ENCODE data around the gene CDK10. TPM values are rescaled to one million over a fixed set of nuclear protein-coding genes. Genes with fewer than 3 reads are reported as not detected.
"Not testable (repeated sequence)": the region's sequence is repeated elsewhere in the genome, so short reads cannot be mapped to it uniquely, and the experiment has no call there.

Gene CDK10
- total RNA-seq, 1 donor from 2014 or later: 32.9 TPM

DNA sequence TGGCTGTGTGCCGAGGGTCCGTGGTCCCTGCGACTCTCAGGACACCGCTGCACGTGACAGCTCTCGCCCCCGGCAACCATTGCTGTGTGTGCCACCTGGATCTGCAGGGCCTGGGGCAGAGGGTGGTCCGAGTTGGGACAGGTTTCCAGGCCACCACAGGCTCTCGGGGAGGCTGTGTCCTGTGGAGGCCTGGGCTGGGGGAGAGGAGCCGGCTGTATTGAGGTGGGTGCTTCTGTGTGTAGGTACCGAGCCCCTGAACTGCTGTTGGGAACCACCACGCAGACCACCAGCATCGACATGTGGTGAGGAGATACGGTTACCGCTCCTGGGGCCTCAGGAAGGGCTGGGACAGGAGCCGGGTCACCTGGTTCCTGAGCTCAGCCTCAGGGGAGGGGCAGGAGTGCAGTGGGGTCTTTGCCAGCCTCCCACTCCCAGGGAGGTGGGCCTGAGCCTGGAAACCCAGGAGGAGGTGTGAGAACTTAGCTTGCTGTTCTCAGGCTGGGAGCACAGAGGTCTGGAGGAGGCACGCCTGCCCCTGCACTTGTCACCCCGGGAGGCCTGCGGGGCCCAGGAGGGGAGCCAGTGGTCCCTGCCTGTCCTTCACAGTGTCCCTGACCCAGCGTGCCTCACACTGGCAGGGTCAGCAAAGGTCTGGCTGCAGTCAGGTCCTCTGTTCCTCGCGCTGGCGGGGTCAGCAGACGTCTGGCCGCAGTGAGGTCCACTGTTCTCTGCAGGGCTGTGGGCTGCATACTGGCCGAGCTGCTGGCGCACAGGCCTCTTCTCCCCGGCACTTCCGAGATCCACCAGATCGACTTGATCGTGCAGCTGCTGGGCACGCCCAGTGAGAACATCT is 7.7 kb downstream of the CDK10 start:
- DNase-seq (ENCODE audit: low spot score): peak; percentile 69
- intact Hi-C loops (cut with DNase I): no loop called here

DNA sequence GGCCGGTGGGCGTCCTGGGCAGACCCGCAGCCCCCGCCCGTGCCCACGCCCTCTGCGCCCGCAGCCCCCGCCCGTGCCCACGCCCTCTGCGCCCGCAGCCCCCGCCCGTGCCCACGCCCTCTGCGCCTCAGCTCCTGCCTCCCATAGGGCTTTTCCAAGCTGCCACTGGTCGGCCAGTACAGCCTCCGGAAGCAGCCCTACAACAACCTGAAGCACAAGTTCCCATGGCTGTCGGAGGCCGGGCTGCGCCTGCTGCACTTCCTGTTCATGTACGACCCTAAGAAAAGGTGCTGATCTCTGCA is 8.2 kb downstream of the CDK10 start:
- DNase-seq (ENCODE audit: low spot score); intact Hi-C loops (cut with DNase I): not testable (repeated sequence)

DNA sequence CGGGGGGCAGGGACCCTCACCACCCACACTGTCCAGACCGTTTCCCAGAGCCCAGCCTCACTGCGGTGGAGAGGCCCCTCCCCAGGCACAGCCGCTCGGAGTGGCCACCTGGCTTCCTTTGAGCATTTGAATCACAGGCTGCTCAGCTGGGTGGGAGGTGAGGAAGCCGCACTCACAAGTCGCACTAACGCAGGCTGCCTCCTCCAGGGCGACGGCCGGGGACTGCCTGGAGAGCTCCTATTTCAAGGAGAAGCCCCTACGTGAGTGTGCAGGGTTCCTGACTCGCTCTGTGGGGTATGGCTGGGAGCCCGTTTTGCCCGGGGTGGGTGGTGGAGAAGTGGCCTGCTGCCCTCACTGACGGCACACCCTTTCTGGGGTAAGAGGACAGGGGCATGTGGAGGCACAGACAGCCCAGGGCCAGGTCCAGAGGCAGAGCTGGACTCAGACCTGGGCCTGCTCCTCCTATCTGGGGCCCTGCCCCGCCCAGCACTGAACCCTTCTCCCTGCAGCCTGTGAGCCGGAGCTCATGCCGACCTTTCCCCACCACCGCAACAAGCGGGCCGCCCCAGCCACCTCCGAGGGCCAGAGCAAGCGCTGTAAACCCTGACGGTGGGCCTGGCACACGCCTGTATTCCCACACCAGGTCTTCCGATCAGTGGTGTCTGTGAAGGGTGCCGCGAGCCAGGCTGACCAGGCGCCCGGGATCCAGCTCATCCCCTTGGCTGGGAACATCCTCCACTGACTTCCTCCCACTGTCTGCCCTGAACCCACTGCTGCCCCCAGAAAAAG is 8.8 kb downstream of the CDK10 start:
- peak; percentile 71 for DNase-seq (ENCODE audit: low spot score)
- intact Hi-C loops (cut with DNase I): no loop called here

DNA sequence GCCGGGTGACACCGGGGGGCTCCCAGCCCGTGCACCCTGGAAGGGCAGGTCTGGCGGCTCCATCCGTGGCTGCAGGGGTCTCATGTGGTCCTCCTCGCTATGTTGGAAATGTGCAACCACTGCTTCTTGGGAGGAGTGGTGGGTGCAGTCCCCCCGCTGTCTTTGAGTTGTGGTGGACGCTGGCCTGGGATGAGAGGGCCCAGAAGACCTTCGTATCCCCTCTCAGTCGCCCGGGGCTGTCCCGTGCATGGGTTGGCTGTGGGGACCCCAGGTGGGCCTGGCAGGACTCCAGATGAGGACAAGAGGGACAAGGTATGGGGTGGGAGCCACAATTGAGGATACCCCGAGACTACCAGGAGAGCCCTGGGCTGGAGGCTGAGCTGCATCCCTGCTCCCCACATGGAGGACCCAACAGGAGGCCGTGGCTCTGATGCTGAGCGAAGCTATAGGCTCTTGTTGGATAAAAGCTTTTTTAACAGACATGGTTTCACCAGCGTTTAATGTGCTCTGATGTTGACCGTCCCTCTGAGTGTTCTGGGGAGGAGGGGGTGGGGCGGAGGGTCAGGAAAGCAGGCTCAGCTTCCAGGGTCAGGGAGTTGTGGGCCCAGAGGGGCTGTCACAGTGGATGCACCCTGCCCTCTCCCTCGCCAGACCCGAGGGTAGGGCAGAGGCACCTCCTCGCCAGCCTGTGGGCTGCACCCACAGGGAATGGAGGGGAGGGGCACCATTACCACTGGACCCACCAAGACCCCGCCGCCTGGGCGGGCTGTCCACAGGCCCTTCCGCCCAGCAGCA is 9.6 kb downstream of the CDK10 start:
- intact Hi-C loops (cut with DNase I): no loop called here
- peak; percentile 74 for DNase-seq (ENCODE audit: low spot score)

DNA sequence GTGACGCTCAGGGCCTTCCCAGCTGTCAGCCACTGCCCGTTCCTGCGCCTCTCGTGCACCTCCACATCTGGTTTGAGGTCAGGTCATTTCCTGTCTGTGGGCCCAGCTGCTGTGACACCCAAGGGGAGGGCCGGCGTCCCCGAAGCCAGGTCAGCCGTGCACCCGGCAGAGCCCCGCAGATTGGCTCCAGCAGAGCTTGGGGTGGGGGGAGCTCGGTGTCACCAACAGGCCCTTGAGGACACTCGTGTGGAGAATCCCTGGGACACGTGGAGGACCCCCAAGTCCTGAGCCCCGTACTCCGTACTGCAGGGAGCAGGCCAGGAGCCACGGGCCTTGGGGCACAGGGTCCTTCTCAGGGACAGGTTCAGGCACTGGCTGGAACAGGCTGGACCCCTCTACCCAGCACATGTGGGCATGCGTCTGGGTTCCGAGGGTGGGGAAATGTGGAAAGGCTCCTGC is 10.2 kb downstream of the CDK10 start:
- DNase-seq (ENCODE audit: low spot score): peak; percentile 63

DNA sequence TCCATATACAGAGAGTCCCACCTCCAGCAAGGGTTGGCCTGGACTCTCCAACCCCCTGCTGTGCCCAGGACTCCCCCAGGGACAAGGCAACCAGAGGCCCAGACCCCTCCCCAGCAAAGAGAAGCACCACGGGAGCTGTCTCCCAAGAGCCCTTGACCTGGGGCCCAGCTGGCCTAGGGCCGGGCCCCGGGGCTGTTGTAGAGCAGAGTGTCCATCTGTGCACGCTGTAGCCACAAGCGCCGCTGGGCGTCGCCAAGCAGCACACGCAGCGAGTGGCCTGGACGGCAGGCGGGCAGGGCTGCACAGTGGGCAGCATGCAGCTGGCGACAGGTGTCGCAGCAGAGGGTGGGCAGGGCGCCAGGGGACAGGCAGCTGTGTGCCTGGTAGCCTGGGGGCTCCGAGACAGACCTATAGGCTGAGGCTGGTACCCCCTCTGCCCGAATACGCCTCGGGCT is 10.7 kb downstream of the CDK10 start:
- intact Hi-C loops (cut with DNase I): no loop called here

More for the DNA sequence above, 10.2 kb downstream of the CDK10 start:
- intact Hi-C loops (cut with DNase I): no loop called here

DNA sequence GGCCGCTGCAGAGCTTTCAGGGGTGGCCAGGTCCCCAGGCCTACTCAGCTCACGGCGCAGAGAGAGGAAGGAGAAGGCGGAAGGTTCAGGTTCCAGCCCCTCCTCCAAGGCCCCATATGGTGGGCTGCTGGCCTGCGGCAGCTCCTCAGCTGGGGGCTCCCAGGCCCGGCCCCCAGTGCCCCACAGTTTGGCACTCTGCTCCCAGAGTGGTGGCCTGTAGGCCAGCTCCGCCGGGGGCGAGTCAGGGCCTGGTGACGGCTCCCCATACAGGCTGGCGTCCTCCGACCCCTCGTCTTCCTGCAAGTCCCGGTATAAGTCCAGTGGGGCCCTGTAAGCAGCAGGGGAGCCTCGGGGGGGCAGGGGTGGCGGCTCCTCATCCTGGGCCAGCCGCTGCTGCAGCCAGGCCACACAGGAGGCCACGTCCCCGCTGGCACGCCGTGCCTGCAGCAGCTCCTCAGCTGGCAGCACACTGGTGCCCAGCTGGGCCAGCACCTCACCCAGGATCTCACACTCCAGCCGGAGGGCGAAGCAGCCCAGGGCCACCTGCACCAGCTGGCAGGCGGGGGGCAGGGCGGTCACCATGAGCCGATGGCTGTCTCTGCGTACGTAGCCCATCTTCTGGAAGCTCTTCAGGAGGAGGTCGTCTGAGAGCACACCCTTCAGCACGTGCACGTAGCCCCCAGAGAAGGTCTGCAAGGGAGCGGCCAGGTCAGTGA is 11.3 kb downstream of the CDK10 start:
- peak; percentile 57 for DNase-seq (ENCODE audit: low spot score)
- intact Hi-C loops (cut with DNase I): no loop called here

More for the DNA sequence above, 10.7 kb downstream of the CDK10 start:
- DNase-seq (ENCODE audit: low spot score): peak; percentile 73

DNA sequence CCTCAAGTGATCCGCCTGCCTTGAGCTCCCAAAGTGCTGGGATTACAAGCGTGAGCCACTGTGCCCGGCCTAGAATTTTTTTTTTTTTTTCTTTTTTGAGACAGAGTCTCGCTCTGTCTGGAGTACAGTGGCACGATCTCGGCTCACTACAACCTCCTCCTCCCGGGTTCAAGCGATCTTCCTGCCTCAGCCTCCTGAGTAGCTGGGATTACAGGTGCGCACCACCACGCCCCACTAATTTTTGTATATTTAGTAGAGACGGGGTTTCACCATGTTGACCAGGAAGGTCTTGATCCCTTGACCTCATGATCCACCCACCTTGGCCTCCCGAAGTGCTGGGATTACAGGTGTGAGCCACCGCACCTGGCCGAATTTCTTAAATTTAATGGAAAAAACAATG is 12.2 kb downstream of the CDK10 start:
- intact Hi-C loops (cut with DNase I): not testable (repeated sequence)
- peak; percentile 20 for DNase-seq (ENCODE audit: low spot score)

DNA sequence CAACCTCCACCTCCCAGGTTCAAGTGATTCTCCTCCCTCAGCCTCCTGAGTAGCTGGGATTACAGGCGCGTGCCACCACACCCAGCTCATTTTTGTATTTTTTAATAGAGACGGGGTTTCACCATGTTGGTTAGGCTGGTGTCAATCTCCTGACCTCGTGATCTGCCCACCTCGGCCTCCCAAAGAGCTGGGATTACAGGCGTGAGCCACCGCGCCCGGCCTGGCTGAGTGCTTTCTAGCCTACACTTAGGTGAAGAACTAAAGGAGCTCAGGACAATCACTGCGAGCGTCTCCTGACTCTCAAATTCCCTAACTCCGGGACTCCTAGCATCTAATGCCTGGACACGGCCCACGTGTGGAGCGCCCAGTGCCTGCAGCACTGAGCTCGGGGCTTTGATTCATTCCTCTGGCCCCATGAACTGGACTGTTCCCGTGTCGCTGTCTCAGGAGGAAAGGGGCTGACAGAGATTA is 13.2 kb downstream of the CDK10 start:
- intact Hi-C loops (cut with DNase I): loop anchor here (2.0 kb wide), 1 partner anchor 161 kb away; no protein-coding TSS in a partner anchor
- not testable (repeated sequence) for DNase-seq (ENCODE audit: low spot score)

DNA sequence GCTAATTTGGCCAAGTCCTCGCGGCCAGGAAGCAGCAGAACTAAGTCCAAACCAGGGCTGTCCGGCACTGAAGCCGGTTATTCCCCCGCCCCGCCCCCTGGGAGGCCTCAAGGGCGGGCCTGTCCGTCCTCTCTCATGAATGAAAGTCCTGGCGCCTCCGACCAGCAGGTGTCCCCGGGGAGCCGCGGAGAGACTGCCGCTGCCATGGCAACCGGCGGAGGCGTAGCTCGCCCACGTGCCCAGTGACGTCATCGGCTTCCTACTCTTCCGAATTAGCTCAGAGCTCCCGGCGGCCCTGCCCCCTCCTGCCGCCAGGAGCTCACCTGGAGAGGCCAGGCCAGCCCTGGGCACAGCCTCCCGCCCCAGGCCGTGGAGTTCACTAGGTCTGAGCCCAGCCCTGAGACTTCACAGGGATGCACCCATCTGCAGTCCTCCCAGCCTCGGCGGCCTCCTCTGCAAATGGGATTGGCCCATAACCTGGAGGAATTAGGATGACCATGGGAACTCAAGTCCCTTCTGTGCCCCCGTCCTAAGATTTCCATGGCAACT is 13.7 kb downstream of the CDK10 start:
- intact Hi-C loops (cut with DNase I): loop anchor here (2.0 kb wide), 1 partner anchor 161 kb away; no protein-coding TSS in a partner anchor
- DNase-seq (ENCODE audit: low spot score): peak; percentile 100

DNA sequence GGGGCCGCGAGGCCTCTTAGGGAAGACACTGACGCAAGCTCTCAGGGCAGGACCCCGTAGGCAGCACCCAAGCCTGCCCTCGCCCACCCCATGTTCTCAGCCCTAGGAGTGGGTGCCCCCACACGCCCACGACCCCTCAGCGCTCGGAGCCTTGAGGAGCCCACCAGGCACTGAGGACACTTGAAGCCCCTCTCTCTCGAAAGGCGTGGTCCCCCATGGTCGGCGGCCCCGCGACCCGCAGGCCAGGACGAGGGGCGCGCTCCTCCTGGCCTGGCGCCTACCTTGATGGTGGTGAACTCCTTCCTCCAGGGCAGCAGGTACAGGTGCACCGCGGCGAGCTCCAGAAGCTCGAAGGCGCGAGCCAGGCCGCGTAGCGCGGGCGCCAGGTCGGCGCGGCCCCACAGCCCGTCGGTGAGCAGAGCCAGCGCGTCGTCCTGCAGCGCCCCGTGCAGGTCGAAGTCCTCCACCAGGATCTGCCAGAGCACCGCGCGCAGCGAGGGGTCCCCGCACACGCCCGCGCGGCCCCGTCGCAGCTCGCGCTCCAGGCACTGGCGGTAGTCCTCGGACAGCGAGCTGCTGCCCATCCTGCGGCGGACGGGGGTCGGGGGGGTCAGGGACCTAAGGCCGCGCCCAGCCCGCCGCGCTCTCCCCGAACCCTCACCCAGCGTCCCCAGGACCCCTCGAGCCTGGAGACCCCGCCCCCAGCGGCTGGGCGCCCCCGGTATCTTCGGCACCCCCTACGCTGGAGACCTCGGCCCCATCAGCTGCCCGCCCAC is 14.3 kb downstream of the CDK10 start:
- peak; percentile 76 for DNase-seq (ENCODE audit: low spot score)
- intact Hi-C loops (cut with DNase I): loop anchor here (2.0 kb wide), 1 partner anchor 160 kb away; no protein-coding TSS in a partner anchor

DNA sequence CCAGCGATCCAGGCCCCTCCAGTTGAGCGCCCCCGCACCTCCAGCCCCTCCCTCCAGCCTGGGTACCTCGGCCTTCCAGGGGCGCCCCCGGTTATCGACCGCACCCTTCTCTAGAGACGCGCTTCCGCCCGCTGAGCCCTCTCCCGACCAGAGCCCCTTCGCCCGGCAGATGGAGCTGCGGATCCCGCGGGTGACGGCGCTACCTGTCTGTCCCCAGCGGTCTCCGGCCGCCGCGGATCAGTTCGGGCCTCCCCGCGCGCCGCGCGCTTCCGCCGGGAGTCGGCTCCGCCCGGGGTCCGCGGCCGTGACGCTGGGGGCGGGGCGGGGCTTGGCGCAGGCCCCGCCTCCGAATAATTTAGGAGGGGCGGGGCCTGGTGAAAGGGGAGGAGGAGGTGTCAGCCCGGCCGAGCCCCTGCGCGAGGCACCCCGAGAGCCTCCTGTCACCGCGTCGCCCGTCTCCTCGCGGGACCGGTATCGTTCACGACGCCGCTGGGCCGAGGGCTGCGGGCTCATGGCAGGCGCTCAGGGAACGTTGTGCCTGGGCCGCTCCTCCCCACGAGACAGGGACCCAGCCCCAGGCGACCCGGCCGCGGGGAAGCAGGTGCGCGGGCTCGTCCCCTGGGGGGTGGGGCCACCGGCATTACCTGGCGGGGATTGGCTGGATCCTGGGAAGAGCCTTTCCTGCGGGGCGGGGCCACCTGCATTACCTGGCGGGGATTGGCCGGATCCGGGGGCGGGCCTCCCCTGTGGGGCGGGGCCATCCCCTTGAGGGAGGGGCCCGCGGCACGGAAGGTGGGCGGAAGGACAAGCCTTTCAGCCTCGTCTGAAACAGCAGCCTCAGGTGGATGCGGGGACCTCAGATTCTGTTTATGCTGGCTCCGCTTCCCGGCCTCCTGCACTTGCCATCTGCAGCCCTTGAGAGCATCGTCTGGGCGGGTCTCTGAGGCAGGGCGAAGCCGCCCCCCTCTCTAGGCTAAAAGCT is 15.2 kb downstream of the CDK10 start, which contains the start of gene SPATA2L:
SPATA2L (minus strand) TSS at position 281 of the 982 bp plus-strand sequence. CDS start 473 bp downstream, outside the sequence.
- intact Hi-C loops (cut with DNase I): loop anchor here (2.0 kb wide), 1 partner anchor 159 kb away; no protein-coding TSS in a partner anchor

DNA sequence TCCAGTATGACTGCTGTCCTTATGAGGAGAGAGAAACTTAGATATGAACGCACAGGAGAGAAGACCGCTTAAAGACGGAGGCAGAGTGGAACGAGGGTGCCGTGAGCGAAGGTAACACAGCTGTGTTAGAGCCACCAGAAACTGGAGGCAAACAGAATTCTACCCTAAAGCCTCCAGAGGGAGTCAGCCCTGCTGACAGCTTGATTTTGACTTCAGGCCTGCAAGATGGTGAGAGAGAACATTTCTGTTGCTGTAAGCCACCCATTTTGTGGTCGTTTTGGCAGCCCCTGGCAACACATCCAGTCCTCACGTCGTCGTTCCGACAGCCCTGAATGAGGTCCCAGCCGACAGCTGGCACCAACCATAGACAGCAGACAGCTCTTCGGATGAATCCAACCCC is 17.8 kb downstream of the CDK10 start:
- no peak for DNase-seq (ENCODE audit: low spot score)
- intact Hi-C loops (cut with DNase I): no loop called here

More for the DNA sequence above, 15.2 kb downstream of the CDK10 start, which contains the start of gene SPATA2L:
- DNase-seq (ENCODE audit: low spot score): peak; percentile 97

DNA sequence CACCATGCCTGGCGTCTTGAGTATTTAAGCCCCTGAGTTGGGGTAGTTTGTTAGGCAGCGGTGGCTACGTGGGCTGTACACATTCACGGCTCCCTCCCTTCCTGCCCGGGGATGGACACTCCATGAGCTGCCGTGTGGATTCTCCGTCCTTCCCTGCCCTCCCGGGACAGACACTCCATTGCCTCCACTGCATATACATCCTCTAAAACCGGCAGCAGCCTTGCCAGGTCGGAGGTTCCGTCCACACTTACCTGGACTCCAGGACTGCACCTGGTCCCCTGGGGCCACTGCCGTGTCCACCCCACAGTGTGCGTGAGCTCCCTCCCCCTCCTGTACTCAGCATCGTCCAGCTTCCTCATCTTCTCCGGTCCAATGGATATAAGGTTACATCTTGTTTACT is 18.5 kb downstream of the CDK10 start:
- no peak for DNase-seq (ENCODE audit: low spot score)
- intact Hi-C loops (cut with DNase I): loop anchor here (5.0 kb wide), 1 partner anchor 87 kb away; no protein-coding TSS in a partner anchor

DNA sequence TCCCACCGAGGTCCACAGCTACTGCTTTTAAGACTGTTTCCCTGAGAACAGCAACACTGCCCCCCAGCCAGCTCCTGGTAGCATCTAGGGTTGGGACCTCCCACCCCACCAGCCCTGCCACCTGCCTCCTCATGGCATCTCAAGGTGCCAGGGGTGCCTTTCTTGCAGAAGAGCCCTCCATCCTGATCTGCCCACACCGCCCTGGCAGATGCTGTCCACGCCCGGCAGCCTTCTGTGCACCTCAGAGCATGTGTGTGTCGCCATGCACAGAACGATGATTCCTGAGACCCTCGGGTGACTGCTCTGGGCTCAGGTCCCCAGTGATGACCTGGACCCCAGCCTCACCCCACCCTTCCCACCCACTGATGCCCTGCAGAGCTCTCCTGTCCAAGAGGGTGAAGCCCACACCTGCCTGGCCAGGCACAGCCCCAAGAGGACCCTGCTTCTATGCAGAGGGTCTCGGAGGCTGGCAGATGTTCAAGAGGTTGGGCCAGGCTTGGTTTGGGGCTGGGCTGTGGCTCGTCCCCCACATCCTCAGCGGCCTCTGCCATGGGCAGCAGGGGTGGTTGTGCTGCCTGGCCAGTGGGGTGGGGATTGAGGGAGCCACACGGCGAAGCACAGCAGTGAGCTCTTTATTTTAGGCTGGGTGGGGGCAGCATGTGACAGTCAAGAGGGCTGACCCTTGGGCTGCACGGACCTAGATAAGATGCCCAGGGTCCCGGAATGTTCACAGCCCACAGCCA is 20.2 kb downstream of the CDK10 start:
- intact Hi-C loops (cut with DNase I): loop anchor here (2.0 to 5.0 kb wide), 2 partner anchors 14 to 86 kb away; partner anchors contain the start of genes VPS9D1 and ZNF276
- DNase-seq (ENCODE audit: low spot score): no peak
